Activated CD4-positive, alpha-beta T cell treated with anti-CD3 and anti-CD28 coated beads, Interleukin-2, amount 50 U/mL, for 16 hours (primary cell): ENCODE data around the gene MARK3.

Source experiments
- DNase-seq: peaks from one replicate; pipeline ENCODE4 v3.0.0-alpha.2; 2020

The MARK3 gene

DNA sequence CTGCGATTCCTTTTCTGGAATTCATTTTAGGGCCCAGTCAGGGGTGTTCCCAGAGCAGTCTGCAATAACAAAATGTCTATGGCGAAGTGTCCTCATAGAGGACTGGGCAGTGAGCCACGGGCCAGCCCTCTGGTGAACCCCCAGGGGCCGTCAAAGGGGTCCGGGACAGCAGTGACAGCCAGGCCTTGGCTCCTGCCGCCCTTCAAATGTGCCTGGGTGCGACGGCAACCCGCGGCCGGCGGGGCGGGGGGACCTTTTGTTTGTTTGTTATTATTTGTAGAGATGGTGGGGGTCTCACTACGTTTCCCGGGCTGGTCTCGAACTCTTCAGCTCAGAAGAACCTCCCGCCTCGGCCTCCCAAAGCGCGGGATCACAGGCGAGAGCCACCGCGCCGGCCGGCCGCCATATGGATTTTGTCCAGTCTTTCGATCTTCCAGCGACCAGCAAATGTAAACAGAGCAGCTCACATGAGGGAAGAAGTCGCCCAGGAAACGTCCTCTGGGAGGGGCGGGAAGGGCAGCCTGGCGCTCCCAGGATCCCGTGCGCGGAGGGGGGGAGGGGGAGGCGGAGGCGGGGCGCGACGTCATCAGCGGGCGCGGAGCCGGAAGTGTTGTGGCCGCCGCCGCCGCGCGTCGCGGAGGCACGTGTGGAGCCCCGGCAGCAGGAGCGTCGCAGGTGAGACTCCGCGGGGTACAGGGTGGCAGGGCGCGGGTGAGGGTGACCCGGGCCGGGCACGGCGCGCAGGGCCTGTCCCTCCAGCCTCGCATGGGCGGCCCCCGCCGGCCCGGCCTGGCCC, 143.6 kb downstream of the MARK3 start, which contains the start of gene TRMT61A:
TSS of gene TRMT61A (plus strand) at position 610 of the 796 bp plus-strand sequence. CDS start 783 bp downstream, outside the sequence.
- peak; percentile 80 for DNase-seq

DNA sequence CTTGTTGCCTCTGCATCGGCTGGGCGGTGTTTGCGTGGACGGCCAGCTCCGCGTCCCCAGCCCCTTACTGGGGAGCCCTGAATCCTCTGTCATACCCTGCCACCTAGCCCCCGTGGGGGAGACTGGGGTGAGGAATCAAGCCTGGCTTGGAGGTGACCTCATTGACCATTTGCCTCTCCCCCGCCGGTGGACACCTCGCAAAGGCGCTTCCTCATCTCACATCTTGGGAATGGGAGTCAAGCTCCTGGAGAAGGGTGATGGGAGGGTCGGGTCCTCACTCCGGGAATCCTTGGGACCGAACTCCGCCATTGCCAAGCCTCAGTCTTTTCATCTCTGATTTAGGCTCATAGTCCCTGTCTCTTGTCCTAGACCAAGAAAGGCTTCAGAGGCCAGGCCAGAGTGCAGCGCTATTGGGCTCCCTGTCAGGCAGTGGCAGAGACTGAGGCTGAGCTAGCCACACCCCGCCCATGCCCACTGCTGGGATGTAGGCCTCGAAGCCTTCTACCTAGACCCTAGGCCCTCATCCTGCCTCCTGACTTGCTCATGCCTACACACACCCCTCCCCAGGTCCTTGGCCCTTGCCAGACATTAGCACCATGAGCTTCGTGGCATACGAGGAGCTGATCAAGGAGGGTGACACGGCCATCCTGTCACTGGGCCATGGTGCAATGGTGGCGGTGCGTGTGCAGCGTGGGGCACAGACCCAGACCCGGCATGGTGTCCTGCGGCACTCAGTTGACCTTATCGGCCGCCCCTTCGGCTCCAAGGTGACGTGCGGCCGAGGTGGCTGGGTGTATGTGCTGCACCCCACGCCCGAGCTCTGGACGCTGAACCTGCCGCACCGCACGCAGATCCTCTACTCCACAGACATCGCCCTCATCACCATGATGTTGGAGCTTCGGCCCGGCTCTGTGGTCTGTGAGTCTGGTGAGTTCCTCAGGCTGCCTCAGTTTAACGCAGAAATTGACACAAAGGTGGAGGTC, 144.5 kb downstream of the MARK3 start:
- no peak for DNase-seq

GRCh38 chr14:103530390-103530789, 145.2 kb downstream of the MARK3 start:
- no peak for DNase-seq

- DNase-seq = no peak
Observed at GRCh38 chr14:103530831-103531230, 145.6 kb downstream of the MARK3 start.

DNA sequence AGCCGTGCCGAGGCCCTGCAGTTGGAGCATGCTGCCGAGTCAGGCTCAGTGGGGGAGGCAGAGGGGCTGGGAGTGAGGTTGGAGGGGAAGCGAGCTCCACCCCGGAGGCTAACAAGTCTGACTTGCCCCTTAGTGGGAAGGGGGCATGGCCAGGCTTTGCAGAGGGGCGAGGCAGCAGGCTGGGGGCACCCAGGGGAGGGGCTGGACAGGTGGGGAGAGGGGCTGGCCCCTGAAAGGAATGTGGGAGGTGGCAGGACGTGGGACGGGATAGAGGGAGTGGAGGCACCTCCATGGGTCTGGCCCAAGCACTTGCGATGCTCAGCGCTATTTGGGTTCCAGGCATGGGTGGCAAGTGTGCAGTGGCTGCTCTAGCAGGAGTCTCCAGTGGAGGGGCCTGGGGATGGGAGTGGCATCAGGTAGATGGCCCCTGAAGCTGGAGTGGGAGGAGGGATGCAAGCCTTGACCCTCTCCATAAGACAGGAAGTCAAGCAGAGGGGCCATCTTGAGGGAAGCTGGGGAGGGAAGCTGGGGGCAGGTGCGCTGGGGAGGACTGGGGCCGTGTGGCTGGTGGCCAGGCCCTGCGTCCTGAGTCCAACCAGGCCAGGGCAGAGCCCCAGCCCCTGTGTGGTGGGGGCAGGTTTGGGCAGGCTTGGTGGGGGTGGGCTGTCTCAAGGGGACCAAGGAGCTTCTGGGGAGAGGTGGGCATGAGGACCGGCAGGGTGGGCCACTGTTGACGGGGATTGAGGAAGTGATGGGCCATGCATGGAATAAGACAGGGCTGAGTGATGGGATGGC, 146.4 kb downstream of the MARK3 start:
- no peak for DNase-seq

DNA sequence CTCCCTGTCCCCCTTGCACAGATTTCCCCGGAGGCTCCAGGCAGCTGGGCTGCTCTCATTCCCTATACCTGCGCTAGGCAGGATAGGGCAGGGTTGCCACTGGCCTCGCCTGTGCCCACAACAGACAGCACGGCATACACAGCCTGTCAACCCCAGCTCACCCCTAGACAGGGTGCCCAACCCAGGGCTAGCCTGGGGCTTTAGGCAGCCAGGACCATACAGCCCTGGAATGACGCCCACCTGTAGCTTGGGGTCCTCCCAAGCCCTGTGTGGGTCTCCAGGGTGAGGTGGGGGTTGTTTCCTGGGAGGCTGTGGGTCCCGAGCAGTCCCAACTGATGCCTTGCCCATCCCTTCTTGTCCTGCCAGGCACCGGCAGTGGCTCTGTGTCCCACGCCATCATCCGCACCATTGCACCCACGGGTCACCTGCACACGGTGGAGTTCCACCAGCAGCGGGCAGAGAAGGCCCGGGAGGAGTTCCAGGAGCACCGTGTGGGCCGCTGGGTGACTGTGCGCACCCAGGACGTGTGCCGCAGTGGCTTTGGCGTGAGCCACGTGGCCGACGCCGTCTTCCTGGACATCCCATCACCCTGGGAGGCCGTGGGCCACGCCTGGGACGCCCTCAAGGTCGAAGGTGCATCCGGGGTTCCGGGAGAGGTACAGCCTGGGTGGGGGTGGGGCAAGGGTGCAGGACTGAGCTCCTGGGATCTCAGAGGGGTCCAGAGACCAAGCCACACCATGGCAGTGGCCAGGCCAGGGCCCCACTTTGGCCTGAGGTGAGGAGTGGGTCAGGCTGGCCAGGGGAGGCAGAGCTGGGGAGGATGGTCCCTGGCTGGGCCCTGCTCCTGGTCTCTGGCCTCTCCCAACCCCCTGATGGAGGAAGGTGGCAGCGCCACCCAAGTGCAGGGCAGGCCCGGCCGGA, 147.3 kb downstream of the MARK3 start:
- DNase-seq = no peak

GRCh38 chr14:103533137-103533998, 148.2 kb downstream of the MARK3 start:
- no peak for DNase-seq

- no peak for DNase-seq
Observed at GRCh38 chr14:103533999-103534575, 148.9 kb downstream of the MARK3 start.

DNA sequence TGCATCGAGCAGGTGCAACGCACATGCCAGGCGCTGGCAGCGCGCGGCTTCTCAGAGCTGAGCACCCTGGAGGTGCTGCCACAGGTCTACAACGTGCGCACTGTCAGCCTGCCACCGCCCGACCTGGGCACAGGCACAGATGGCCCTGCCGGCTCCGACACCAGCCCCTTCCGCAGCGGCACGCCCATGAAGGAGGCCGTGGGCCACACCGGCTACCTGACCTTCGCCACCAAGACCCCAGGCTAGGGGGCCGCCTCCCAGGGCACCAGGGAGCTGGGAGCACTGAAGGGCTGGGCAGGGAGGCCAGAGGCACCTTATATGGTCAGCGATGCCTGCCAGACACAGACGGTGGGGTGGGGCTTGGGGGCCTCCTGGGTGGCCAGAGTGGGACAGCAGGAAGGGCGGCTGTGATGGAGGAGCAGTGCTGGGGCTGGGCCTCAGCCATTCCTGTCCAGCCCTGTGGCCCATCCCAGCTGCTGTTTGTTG, 149.4 kb downstream of the MARK3 start:
- no peak for DNase-seq

DNA sequence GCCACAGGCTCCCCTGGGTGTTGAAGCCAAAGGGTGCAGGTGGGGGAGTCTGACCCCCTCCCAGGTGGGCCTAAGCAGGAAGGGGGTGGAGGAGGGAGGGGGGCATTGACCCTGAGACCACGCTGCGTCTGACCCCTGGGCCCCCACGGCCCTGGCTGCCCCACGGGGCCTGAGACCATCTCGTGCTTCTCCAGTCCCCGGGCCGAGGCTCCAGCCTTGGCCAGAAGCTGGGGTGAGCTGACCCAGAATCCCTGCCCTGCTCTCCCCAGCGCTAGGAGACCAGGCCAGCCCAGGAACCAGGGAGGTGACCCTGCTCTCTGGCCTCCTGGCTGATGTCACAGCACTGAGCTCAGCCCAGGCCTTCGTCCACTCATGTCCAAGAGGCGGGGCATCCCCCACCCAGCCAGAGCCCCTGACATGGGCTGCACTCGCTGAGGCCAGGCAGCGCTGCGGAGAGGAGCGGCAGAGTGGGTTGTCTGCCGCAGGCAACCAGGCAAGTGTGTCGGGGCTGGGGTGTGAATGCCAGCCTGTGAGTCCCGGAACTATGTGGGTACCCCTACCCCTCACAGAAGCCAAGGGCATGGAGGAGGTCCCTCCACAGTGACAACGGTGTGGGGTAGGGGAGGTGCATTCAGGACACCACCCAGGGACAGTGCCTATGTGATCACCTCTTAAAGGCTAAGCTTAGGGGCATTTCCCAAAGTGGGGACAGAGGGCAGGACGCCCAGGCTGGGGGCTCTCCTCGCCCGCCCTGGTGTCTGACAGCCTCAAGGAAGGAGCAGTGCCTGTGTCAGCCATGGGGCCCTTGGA, 150.1 kb downstream of the MARK3 start:
- no peak for DNase-seq

DNA sequence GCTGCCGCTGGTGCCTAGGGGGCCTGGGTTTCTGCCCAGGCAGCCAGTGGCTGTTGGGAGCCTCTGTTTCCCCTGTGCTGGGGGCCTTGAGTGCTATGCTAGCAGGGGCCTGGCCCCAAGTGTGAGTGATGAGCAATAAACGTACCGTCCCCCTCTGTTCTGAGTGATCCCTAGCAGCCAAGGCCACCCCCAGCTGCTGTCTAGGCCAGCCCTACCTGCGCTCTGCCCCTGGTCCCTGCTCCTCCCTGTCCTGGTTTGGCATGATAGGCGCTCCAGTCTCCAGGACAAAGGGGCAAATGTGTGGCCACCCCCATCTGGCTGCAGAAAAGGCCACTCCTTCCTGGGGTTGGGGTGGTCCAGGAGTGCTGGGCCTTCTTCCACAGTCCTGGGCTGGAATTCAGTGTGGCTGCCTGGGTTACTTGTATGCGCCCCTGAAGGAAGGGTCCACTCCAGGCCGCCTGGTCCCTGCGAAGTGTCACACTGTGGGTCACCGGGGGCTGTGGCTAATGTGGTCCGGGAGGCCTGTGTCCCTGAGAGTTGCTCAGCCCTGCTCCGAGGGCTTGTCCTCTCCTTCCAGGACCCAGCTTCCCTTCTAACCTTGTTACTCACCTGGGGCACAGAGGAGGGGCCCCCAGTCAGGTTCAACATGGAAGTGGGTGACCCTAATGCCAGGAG, 150.8 kb downstream of the MARK3 start:
- DNase-seq = no peak

DNA sequence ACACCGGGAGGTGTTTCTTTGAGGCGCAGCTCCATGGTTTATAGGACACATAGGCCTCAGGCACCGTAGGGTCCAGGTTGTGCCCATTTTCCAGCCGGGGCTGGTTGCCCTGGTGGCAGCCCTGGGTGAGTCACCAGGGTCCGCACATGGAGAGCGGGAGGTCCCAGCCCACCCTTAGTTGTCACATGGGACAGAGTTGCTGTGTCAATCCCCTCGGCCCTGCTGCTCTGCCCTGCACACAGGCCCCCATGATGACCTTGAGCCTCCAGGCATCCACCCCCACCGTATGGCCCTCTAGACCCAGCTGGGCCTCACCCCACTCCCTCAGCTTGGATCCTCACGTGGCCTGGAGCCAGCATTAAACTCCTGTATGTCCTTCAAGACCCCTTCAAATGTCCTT, 151.5 kb downstream of the MARK3 start:
- no peak for DNase-seq

DNA sequence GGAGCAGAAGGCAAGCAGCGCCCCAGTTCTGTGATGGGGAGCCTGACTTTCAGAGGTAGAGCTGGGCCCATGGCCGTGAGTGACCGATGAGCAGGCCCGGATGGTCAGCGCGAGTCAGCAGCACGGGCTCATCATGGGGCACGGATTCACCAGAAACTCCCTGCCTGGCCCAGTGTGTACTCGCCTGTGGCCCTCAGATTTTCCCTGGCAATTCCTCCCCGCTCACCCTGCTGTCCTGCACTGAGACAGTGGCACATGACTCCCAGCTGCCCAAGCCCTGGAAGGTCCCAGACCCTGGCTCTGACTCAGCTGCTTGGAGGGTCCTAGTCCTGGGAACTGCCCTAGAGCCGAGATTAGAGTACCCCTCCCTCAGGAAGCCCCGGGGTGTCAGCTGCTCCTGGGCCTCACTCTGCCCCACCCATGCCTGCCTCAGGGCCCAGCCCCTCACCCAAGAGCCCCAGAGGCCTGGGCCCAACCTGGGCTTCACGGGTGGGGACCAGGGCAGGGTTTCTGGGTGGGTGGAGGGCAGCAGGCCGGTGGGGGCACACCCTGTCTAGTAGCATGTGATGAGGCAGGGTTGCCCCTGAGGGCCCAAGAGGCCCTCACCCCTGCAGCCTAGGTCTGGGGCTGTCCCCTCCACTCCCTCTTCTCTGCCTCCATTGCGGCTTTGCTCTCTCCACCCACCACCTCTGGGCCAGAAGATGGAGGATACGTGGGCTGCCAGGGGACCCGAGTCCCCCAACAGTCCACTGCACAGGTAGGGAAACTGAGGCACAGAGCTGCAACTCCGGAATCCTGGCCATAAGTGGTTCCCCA, 152.2 kb downstream of the MARK3 start:
- DNase-seq = no peak

GRCh38 chr14:103538291-103539055, 153.3 kb downstream of the MARK3 start:
- no peak for DNase-seq

GRCh38 chr14:103539056-103539825, 154.0 kb downstream of the MARK3 start:
- no peak for DNase-seq
